HCT116 (cell line): ENCODE measurements around the gene IRF9. TPM values are rescaled to one million over a fixed set of nuclear protein-coding genes. Genes with fewer than 3 reads are reported as not detected.

Experiments used
- ATAC-seq: fragments of 200-7000 bp; cut with Tn5 transposase; 2 replicates; pipeline ENCODE4 v1.9.1; 2020; ENCODE audit warnings: mild to moderate bottlenecking, moderate library complexity
- BruUV-seq: library from RNA; stranded (reverse); fragments of 400-500 nt; replicated peaks from 2 replicates; lab custom pipeline; 2021; lab: Mats Ljungman, UMichigan
- CTCF ChIA-PET: fragments of 300-600 bp; sonication (Branson Sonifier 250); formaldehyde crosslinking; loops from one replicate; lab custom pipeline; 2021; ENCODE audit warnings: antibody characterized with exemption; lab: Charles Lee
- POLR2A ChIA-PET: fragments of 300-600, 350-600 bp; sonication (Branson Sonifier 250); formaldehyde crosslinking; loops from one replicate; lab custom pipeline; 2021; ENCODE audit warnings: antibody characterized with exemption; lab: Charles Lee
- RAD21 ChIA-PET, 2 experiments: fragments of 300-600 bp; sonication (Branson Sonifier 250); formaldehyde crosslinking; loops; one replicate each; lab custom pipeline; 2023; ENCODE audit warnings: low total read pairs in 2 of 2; ENCODE audit not compliant: uncharacterized antibody in 2 of 2, unreplicated experiment in 2 of 2, low non-redundant PET in 1 of 2; lab: Charles Lee
- DNase-seq: peaks from one replicate; pipeline ENCODE4 v3.0.0-alpha.2; 2010; ENCODE audit warnings: low read depth, low spot score
- H2AFZ ChIP-seq: fragments of 200-600 bp; shearing (Covaris generic), sonication (generic); 2 replicates; pipeline ENCODE4 v1.6.1; 2017; ENCODE audit warnings: low read depth, mixed run types, mixed read lengths, antibody characterized with exemption, low read length; ENCODE audit not compliant: poor library complexity, severe bottlenecking
- H3K27ac ChIP-seq: 2 replicates; pipeline ENCODE4 v1.5.1; 2012; ENCODE audit warnings: low read depth, low read length
- H3K27me3 ChIP-seq: fragments of 200-600 bp; sonication (generic); 2 replicates; pipeline ENCODE4 v1.6.1; 2016; ENCODE audit warnings: mixed run types, low read length, mixed read lengths; ENCODE audit not compliant: insufficient read depth
- H3K36me3 ChIP-seq, 2 experiments: fragments of 200-500 bp in 1 of 2; fragments of 200-600 bp in 1 of 2; sonication (Bioruptor generic) in 1 of 2; sonication (generic) in 1 of 2; 2 replicates each; pipeline versions ENCODE4 v1.5.1 to v1.6.1; 2014 to 2016; ENCODE audit warnings: low read length in 2 of 2, inconsistent platforms in 1 of 2, mixed read lengths in 1 of 2, mixed run types in 1 of 2; ENCODE audit not compliant: insufficient read depth in 2 of 2, control insufficient read depth in 1 of 2
- H3K4me1 ChIP-seq, 2 experiments: fragments of 200-600 bp in 1 of 2; sonication (generic) in 1 of 2; 2 replicates each; pipeline versions ENCODE4 v1.5.1 to v1.6.1; 2012 to 2017; ENCODE audit warnings: low read length in 2 of 2, inconsistent platforms in 1 of 2, mild to moderate bottlenecking in 1 of 2, mixed read lengths in 1 of 2, mixed run types in 1 of 2, moderate library complexity in 1 of 2; ENCODE audit not compliant: insufficient read depth in 2 of 2, control insufficient read depth in 1 of 2
- H3K4me2 ChIP-seq: fragments of 200-600 bp; sonication (generic); 2 replicates; pipeline ENCODE4 v1.6.1; 2017; ENCODE audit warnings: mixed run types, low read length, mixed read lengths
- H3K4me3 ChIP-seq, 2 experiments: fragments of 200-600 bp in 1 of 2; sonication (generic) in 1 of 2; replicated peaks in 1 of 2; 2 replicates each; pipeline ENCODE4 v1.5.1; 2011 to 2016; ENCODE audit warnings: low read length in 2 of 2, control low read depth in 1 of 2, low read depth in 1 of 2, mild to moderate bottlenecking in 1 of 2, mixed read lengths in 1 of 2, mixed run types in 1 of 2
- H3K79me2 ChIP-seq: fragments of 200-600 bp; sonication (generic); 2 replicates; pipeline ENCODE4 v1.6.1; 2017; ENCODE audit warnings: mild to moderate bottlenecking, mixed run types, low read length, moderate library complexity, mixed read lengths; ENCODE audit not compliant: insufficient read depth
- H3K9ac ChIP-seq: fragments of 200-600 bp; sonication (generic); 2 replicates; pipeline ENCODE4 v1.6.1; 2016; ENCODE audit warnings: low read length, mixed read lengths
- H3K9me2 ChIP-seq: fragments of 200-600 bp; sonication (generic), shearing (Covaris generic); 2 replicates; pipeline ENCODE4 v1.6.1; 2017; ENCODE audit warnings: mixed run types, mild to moderate bottlenecking, moderate library complexity; ENCODE audit not compliant: insufficient read depth
- H3K9me3 ChIP-seq, 2 experiments: fragments of 200-500 bp in 1 of 2; fragments of 200-600 bp in 1 of 2; sonication (Bioruptor generic) in 1 of 2; sonication (generic) in 1 of 2; 2 replicates each; pipeline ENCODE4 v1.6.1; 2014 to 2017; ENCODE audit warnings: low read length in 2 of 2, mixed read lengths in 2 of 2, inconsistent platforms in 1 of 2, low read depth in 1 of 2, mild to moderate bottlenecking in 1 of 2, mixed run types in 1 of 2, moderate library complexity in 1 of 2; ENCODE audit not compliant: control insufficient read depth in 1 of 2, insufficient read depth in 1 of 2
- H4K20me1 ChIP-seq: fragments of 200-600 bp; sonication (generic), shearing (Covaris generic); 2 replicates; pipeline ENCODE4 v1.6.1; 2017; ENCODE audit warnings: mixed run types, mild to moderate bottlenecking, moderate library complexity; ENCODE audit not compliant: insufficient read depth
- ATF3 ChIP-seq: IDR thresholded peaks from 2 replicates; pipeline ENCODE4 v1.6.1; 2012
- CBX3 ChIP-seq: IDR thresholded peaks from 2 replicates; pipeline ENCODE4 v1.6.1; 2012; ENCODE audit warnings: low read depth
- CTCF ChIP-seq, 3 experiments: fragments of 200-600 bp in 1 of 3; sonication (generic) in 1 of 3; IDR thresholded peaks in 2 of 3; conservative IDR thresholded peaks in 1 of 3; 2 replicates each; pipeline ENCODE4 v1.5.1; 2012 to 2017; ENCODE audit warnings: low read depth in 2 of 3, low read length in 2 of 3, antibody characterized with exemption in 1 of 3, borderline replicate concordance in 1 of 3, control low read depth in 1 of 3, mild to moderate bottlenecking in 1 of 3, mixed read lengths in 1 of 3, mixed run types in 1 of 3, moderate library complexity in 1 of 3; ENCODE audit not compliant: insufficient read depth in 1 of 3
- EGR1 ChIP-seq: IDR thresholded peaks from 2 replicates; pipeline ENCODE4 v1.6.1; 2012; ENCODE audit warnings: low read depth
- EZH2phosphoT487 ChIP-seq: fragments of 200-600 bp; IDR thresholded peaks from 2 replicates; pipeline ENCODE4 v1.6.1; 2018; ENCODE audit warnings: antibody characterized with exemption, borderline replicate concordance
- FOSL1 ChIP-seq: IDR thresholded peaks from 2 replicates; pipeline ENCODE4 v1.6.1; 2012; ENCODE audit warnings: low read depth
- JUND ChIP-seq: IDR thresholded peaks from 2 replicates; pipeline ENCODE4 v1.6.1; 2012
- MAX ChIP-seq: IDR thresholded peaks from 2 replicates; pipeline ENCODE4 v1.6.1; 2012
- POLR2AphosphoS5 ChIP-seq: IDR thresholded peaks from 2 replicates; pipeline ENCODE4 v1.6.1; 2011; ENCODE audit warnings: mild to moderate bottlenecking, low read depth, low read length, moderate library complexity
- REST ChIP-seq: IDR thresholded peaks from 2 replicates; pipeline ENCODE4 v1.6.1; 2012; ENCODE audit warnings: low read depth
- SP1 ChIP-seq: IDR thresholded peaks from 2 replicates; pipeline ENCODE4 v1.6.1; 2012; ENCODE audit warnings: low read depth
- ZBTB33 ChIP-seq: IDR thresholded peaks from 2 replicates; pipeline ENCODE4 v1.6.1; 2011; ENCODE audit warnings: mild to moderate bottlenecking, low read length, moderate library complexity; ENCODE audit not compliant: insufficient replicate concordance; ENCODE audit errors: extremely low read depth
- ZFX ChIP-seq: fragments of 450-650 bp; IDR thresholded peaks from 2 replicates; pipeline ENCODE4 v1.6.1; 2017
- ZNF274 ChIP-seq: fragments of 200-500 bp; sonication (Bioruptor generic); IDR thresholded peaks from 2 replicates; pipeline ENCODE4 v1.6.1; 2014; ENCODE audit warnings: mild to moderate bottlenecking, low read depth, low read length, inconsistent platforms
- intact Hi-C: fragments of 100-400 bp; cut with micrococcal nuclease; formaldehyde crosslinking; loops from 2 replicates; pipeline ENCODE4 v1.10.0; 2022
- total RNA-seq: library from RNA; stranded (reverse); gene quantifications from one replicate; pipeline ENCODE4 v1.2.1, GENCODE V29; 2021; ENCODE audit not compliant: unreplicated experiment

Gene IRF9
- total RNA-seq, 1 experiment from 2014 or later: 21.7 TPM

GRCh38 chr14:24181371-24182077 lies 20.5 kb downstream of the IRF9 start (continued):
- TF ChIP-seq CTCF (IDR thresholded peaks at IDR 0.05 in 2 of 3, conservative IDR thresholded peaks at IDR 0.05 in 1 of 3; ENCODE audit: borderline replicate concordance in 1 of 3, insufficient read depth in 1 of 3, low read depth in 2 of 3, low read length in 2 of 3) (no peak), JUND (no peak), ATF3 (no peak)

GRCh38 chr14:24182110-24182882 lies 21.2 kb downstream of the IRF9 start:
- intact Hi-C loops: no loop called here
- POLR2A ChIA-PET: interaction anchor here (1.3 kb wide), 1 partner anchor 21 kb away, joined by 3 read pairs; the partner anchor contains the start of gene IRF9
- H3K36me3 ChIP-seq: peaks cover 43 to 60% of the 10 kb centered on the region in 2 experiments; a peak in 3 of 4 replicates
- no peaks in the 10 kb centered on the region for H3K9me2 ChIP-seq
- no peaks in the 10 kb centered on the region for H3K9me3 ChIP-seq
- CTCF ChIA-PET: no interaction called here
- ATAC-seq: no peak
- H3K27me3 ChIP-seq: no peaks in the 10 kb centered on the region
- no peak overlapping the region for H3K4me3 ChIP-seq
- no peaks in the 10 kb centered on the region for H4K20me1 ChIP-seq
- peaks cover 25% of the 10 kb centered on the region; the same call in 1 of the 2 replicates for H3K79me2 ChIP-seq
- H2AFZ ChIP-seq: no peak overlapping the region
- no peak overlapping the region for H3K9ac ChIP-seq
- H3K27ac ChIP-seq: no peak overlapping the region
- H3K4me2 ChIP-seq: no peak overlapping the region
- DNase-seq: no peak
- H3K4me1 ChIP-seq: peaks cover under 1 to 2% of the 10 kb centered on the region in 2 experiments; a peak in 2 of 4 replicates
- RAD21 ChIA-PET: no interaction called here
- no TSS peak for BruUV-seq
- TF ChIP-seq FOSL1: no peak
- no peak for TF ChIP-seq EZH2phosphoT487
- no peak for TF ChIP-seq ZBTB33
- TF ChIP-seq EGR1: no peak
- no peak for TF ChIP-seq ZFX
- no peak for TF ChIP-seq MAX
- TF ChIP-seq REST: no peak
- no peak for TF ChIP-seq CBX3
- TF ChIP-seq SP1: no peak
- TF ChIP-seq ZNF274: no peak
- TF ChIP-seq POLR2AphosphoS5: no peak
- no peak for TF ChIP-seq ATF3
